Upper lobe of left lung (tissue), 6 donors: ENCODE data around the gene SRSF1. TPM values are rescaled to one million over a fixed set of nuclear protein-coding genes. Genes with fewer than 3 reads are reported as not detected.
A peak's percentile ranks its signal among the peaks of the same experiment; 100 is the strongest.

ENCODE experiments used
- ATAC-seq, 2 donors: fragments of 200-7000 bp; cut with Tn5 transposase; one replicate each; pipeline ENCODE4 v1.9.1; 2022; ENCODE audit warnings: mild to moderate bottlenecking in 2 of 2, moderate library complexity in 2 of 2; ENCODE audit not compliant: low FRiP score in 2 of 2
- DNase-seq, 2 donors: peaks; one replicate each; pipeline ENCODE4 v3.0.0-alpha.2; 2019 to 2020
- H3K27ac ChIP-seq, 4 donors: fragments of 200-600 bp; sonication (generic); one replicate each; pipeline ENCODE4 v1.5.1; 2016 to 2019
- H3K27me3 ChIP-seq, 4 donors: fragments of 200-600 bp; sonication (generic); one replicate each; pipeline ENCODE4 v1.5.1; 2017 to 2019
- H3K36me3 ChIP-seq, 4 donors: fragments of 200-600 bp; sonication (generic); one replicate each; pipeline ENCODE4 v1.5.1; 2016 to 2019
- H3K4me1 ChIP-seq, 4 donors: fragments of 200-600 bp; sonication (generic); one replicate each; pipeline ENCODE4 v1.5.1; 2018 to 2019
- H3K4me3 ChIP-seq, 4 donors: fragments of 200-600 bp; sonication (generic); one replicate each; pipeline ENCODE4 v1.5.1; 2017 to 2019; ENCODE audit warnings: mild to moderate bottlenecking in 2 of 4, moderate library complexity in 1 of 4
- H3K9me3 ChIP-seq, 4 donors: fragments of 200-600 bp; sonication (generic); one replicate each; pipeline ENCODE4 v1.5.1; 2018 to 2019
- CTCF ChIP-seq, 6 experiments: fragments of 450-650 bp in 4 of 6; fragments of 200-600 bp in 2 of 6; sonication (generic) in 2 of 6; IDR thresholded peaks; one replicate each; pipeline ENCODE4 v1.5.1; 2016 to 2019; ENCODE audit warnings: antibody characterized with exemption in 6 of 6
- EP300 ChIP-seq, 4 donors: sonication (generic); formaldehyde crosslinking; IDR thresholded peaks; one replicate each; pipeline ENCODE4 v1.5.1; 2017; ENCODE audit warnings: antibody characterized with exemption in 4 of 4, control low read depth in 2 of 4
- POLR2A ChIP-seq, 4 donors: fragments of 450-650 bp; IDR thresholded peaks; one replicate each; pipeline ENCODE4 v1.5.1; 2016 to 2017; ENCODE audit warnings: antibody characterized with exemption in 4 of 4, mild to moderate bottlenecking in 2 of 4
- POLR2AphosphoS5 ChIP-seq, 2 donors: sonication (generic); formaldehyde crosslinking; IDR thresholded peaks; one replicate each; pipeline ENCODE4 v1.5.1; 2017; ENCODE audit warnings: antibody characterized with exemption in 2 of 2
- WGBS, 2 donors: methylation state at CpG; one replicate each; pipeline ENCODE4 v1.1.5; 2017 to 2018; 5-methylcytosine and 5-hydroxymethylcytosine counted together
- total RNA-seq, 6 donors: library from RNA; depleted of rRNA in 4 of 6; stranded (reverse); fragments of >200 nt in 4 of 6; gene quantifications; one replicate each; pipeline versions ENCODE4 v1.1.0 to v1.2.1, GENCODE V29; 2016 to 2021
- donor health status: DM: no; HTN: no; CAD: no; lungs with moderate emphysema.
- donor health status: DM: no; HTN: yes; CAD: no; lungs with severe emphysema.

SRSF1 gene
- total RNA-seq, 6 donors from 2014 or later = 109 to 393 (median 160) TPM

- DNase-seq = peak in 1 of 2 donors; percentile 66
- Histone ChIP-seq H3K36me3 (peaks cover 0 to 21% (median 3%) of the 10 kb centered on the region in 4 donors), H3K27ac (no peak overlapping the region), H3K4me1 (peaks cover 9 to 27% (median 16%) of the 10 kb centered on the region in 4 donors), H3K4me3 (no peak overlapping the region), H3K9me3 (no peaks in the 10 kb centered on the region), H3K27me3 (no peaks in the 10 kb centered on the region)
- TF ChIP-seq CTCF (IDR thresholded peaks at IDR 0.05) (peak; percentile 50 to 79 (median 69)), POLR2A (IDR thresholded peaks at IDR 0.05) (no peak)
- 35 to 42% methylated on average over 4 of the region's 4 CpGs for whole genome bisulfite sequencing, 2 donors
- ATAC-seq = peak; percentile 90 to 94
Measured at GRCh38 chr17:57995076-57995956, 11.7 kb downstream of the SRSF1 start.

GRCh38 chr17:57994436-57994835 is 12.6 kb downstream of the SRSF1 start:
- ATAC-seq (no peak), DNase-seq (no peak)
- Histone ChIP-seq H3K9me3 (no peaks in the 10 kb centered on the region), H3K27me3 (no peaks in the 10 kb centered on the region), H3K4me3 (no peak overlapping the region), H3K27ac (no peak overlapping the region), H3K36me3 (peaks cover 0 to 14% (median 3%) of the 10 kb centered on the region in 4 donors), H3K4me1 (peaks cover 9 to 26% (median 14%) of the 10 kb centered on the region in 4 donors)
- WGBS, 2 donors = 35% methylated on average over 2 of the region's 2 CpGs
- TF ChIP-seq CTCF (IDR thresholded peaks at IDR 0.05) (no peak), POLR2A (IDR thresholded peaks at IDR 0.05) (no peak), POLR2AphosphoS5 (IDR thresholded peaks at IDR 0.05) (no peak), EP300 (IDR thresholded peaks at IDR 0.05) (no peak)

- Histone ChIP-seq H3K4me3 (no peak overlapping the region), H3K27ac (peak overlapping the region in 2 of 4 donors; percentile 29 to 37), H3K27me3 (no peaks in the 10 kb centered on the region), H3K9me3 (no peaks in the 10 kb centered on the region), H3K4me1 (peaks cover 13 to 30% (median 17%) of the 10 kb centered on the region in 4 donors), H3K36me3 (peaks cover 0 to 9% (median 3%) of the 10 kb centered on the region in 4 donors)
- WGBS, 2 donors = 31 to 33% methylated on average over 3 of the region's 3 CpGs
- DNase-seq (peak in 1 of 2 donors; percentile 40), ATAC-seq (no peak)
- TF ChIP-seq POLR2A (IDR thresholded peaks at IDR 0.05) (peak in 1 of 4 donors; percentile 6), EP300 (IDR thresholded peaks at IDR 0.05) (no peak)
Measured at GRCh38 chr17:57993471-57994365, 13.3 kb downstream of the SRSF1 start.

- TF ChIP-seq EP300 (IDR thresholded peaks at IDR 0.05) (no peak), CTCF (IDR thresholded peaks at IDR 0.05) (no peak), POLR2AphosphoS5 (IDR thresholded peaks at IDR 0.05) (no peak), POLR2A (IDR thresholded peaks at IDR 0.05) (no peak)
- Histone ChIP-seq H3K36me3 (no peaks in the 10 kb centered on the region), H3K27ac (no peak overlapping the region), H3K4me3 (no peak overlapping the region), H3K9me3 (no peaks in the 10 kb centered on the region), H3K4me1 (peaks cover 15 to 36% (median 19%) of the 10 kb centered on the region in 4 donors), H3K27me3 (no peaks in the 10 kb centered on the region)
- DNase-seq (no peak), ATAC-seq (no peak)
Measured at GRCh38 chr17:57991537-57991936, 15.5 kb downstream of the SRSF1 start.

- Histone ChIP-seq H3K4me1 (peaks cover 30 to 44% (median 33%) of the 10 kb centered on the region in 4 donors), H3K9me3 (no peaks in the 10 kb centered on the region), H3K27me3 (no peaks in the 10 kb centered on the region), H3K27ac (peak overlapping the region in 1 of 4 donors; percentile 99), H3K4me3 (no peak overlapping the region), H3K36me3 (no peaks in the 10 kb centered on the region)
- 74 to 84% methylated on average over 2 of the region's 2 CpGs for WGBS, 2 donors
- ATAC-seq = no peak
- TF ChIP-seq POLR2AphosphoS5 (IDR thresholded peaks at IDR 0.05) = no peak
- no peak for TF ChIP-seq CTCF (IDR thresholded peaks at IDR 0.05)
- TF ChIP-seq EP300 (IDR thresholded peaks at IDR 0.05) = no peak
- no peak for TF ChIP-seq POLR2A (IDR thresholded peaks at IDR 0.05)
- DNase-seq = no peak
Measured at GRCh38 chr17:57990037-57990436, 17.0 kb downstream of the SRSF1 start.
